K562 (cell line): ENCODE data around the gene WFIKKN1. TPM values are rescaled to one million over a fixed set of nuclear protein-coding genes. Genes with fewer than 3 reads are reported as not detected.

Experiments
- CAMTA2 ChIP-seq: fragments of 250-450 bp; sonication (Bioruptor Pico); conservative IDR thresholded peaks from 2 replicates; pipeline ENCODE4 v1.5.1; 2022
- CBX1 ChIP-seq: sonication (generic); IDR thresholded peaks from 2 replicates; pipeline ENCODE4 v1.6.1; 2016; ENCODE audit warnings: antibody characterized with exemption, low read depth, mild to moderate bottlenecking
- COPS2 ChIP-seq: fragments of 450-650 bp; conservative IDR thresholded peaks from 2 replicates; pipeline ENCODE4 v1.6.1; 2016; ENCODE audit warnings: mild to moderate bottlenecking, moderate library complexity
- E2F3 ChIP-seq: fragments of 250-450 bp; sonication (Bioruptor Pico); IDR thresholded peaks from 2 replicates; pipeline ENCODE4 v1.4.0; 2020; ENCODE audit warnings: mild to moderate bottlenecking
- L3MBTL2 ChIP-seq: fragments of 450-650 bp; IDR thresholded peaks from 2 replicates; pipeline ENCODE4 v1.6.1; 2016; ENCODE audit warnings: mild to moderate bottlenecking, moderate library complexity
- LEF1 ChIP-seq: fragments of 450-650 bp; IDR thresholded peaks from 2 replicates; pipeline ENCODE4 v1.6.1; 2016; ENCODE audit warnings: mild to moderate bottlenecking
- NCOA4 ChIP-seq: fragments of 450-650 bp; IDR thresholded peaks from 2 replicates; pipeline ENCODE4 v1.6.1; 2018; ENCODE audit warnings: mild to moderate bottlenecking; ENCODE audit not compliant: partially characterized antibody
- NFE2 ChIP-seq: IDR thresholded peaks from 2 replicates; pipeline ENCODE4 v1.6.1; 2014; ENCODE audit warnings: antibody characterized with exemption, low read depth
- NONO ChIP-seq, 2 experiments: fragments of 200-400 bp in 1 of 2; fragments of 450-650 bp in 1 of 2; formaldehyde crosslinking in 1 of 2; IDR thresholded peaks; 2 replicates each; pipeline ENCODE4 v1.6.1; 2017; ENCODE audit warnings: low read depth in 2 of 2, mild to moderate bottlenecking in 2 of 2, moderate library complexity in 2 of 2, low read length in 1 of 2
- NR1H2 ChIP-seq: sonication (generic); formaldehyde crosslinking; IDR thresholded peaks from 2 replicates; pipeline ENCODE4 v1.4.0; 2020; ENCODE audit warnings: mild to moderate bottlenecking, missing genetic modification reagents
- NRF1 ChIP-seq, 2 experiments: fragments of 450-650 bp; IDR thresholded peaks in 1 of 2; conservative IDR thresholded peaks in 1 of 2; 2 replicates each; pipeline ENCODE4 v1.6.1; 2014; ENCODE audit warnings: mild to moderate bottlenecking in 2 of 2
- OTX1 ChIP-seq: fragments of 450-650 bp; formaldehyde crosslinking; IDR thresholded peaks from 2 replicates; pipeline ENCODE4 v1.4.0; 2022; ENCODE audit warnings: mild to moderate bottlenecking
- RBM22 ChIP-seq: fragments of 200-400 bp; formaldehyde crosslinking; IDR thresholded peaks from 2 replicates; pipeline ENCODE4 v1.6.1; 2018; ENCODE audit warnings: low read length, low read depth; ENCODE audit not compliant: poor library complexity, severe bottlenecking
- SMARCA4 ChIP-seq: fragments of 450-650 bp; IDR thresholded peaks from 2 replicates; pipeline ENCODE4 v1.6.1; 2016
- SNRNP70 ChIP-seq: fragments of 200-400 bp; formaldehyde crosslinking; optimal IDR thresholded peaks from 2 replicates; pipeline ENCODE3; 2017; ENCODE audit warnings: low read depth, low read length
- TFAP4 ChIP-seq: sonication (generic); formaldehyde crosslinking; IDR thresholded peaks from 2 replicates; pipeline ENCODE4 v1.8.0; 2022; ENCODE audit warnings: missing genetic modification reagents, mild to moderate bottlenecking, moderate library complexity, borderline replicate concordance
- THAP7 ChIP-seq: fragments of 250-450 bp; sonication (Bioruptor Pico); IDR thresholded peaks from 2 replicates; pipeline ENCODE4 v1.5.0; 2021
- XRCC5 ChIP-seq: fragments of 200-400 bp; formaldehyde crosslinking; IDR thresholded peaks from 2 replicates; pipeline ENCODE4 v1.6.1; 2017; ENCODE audit warnings: low read depth, mild to moderate bottlenecking, low read length
- ZBTB17 ChIP-seq: fragments of 450-650 bp; formaldehyde crosslinking; IDR thresholded peaks from 2 replicates; pipeline ENCODE4 v1.4.0; 2020; ENCODE audit warnings: mild to moderate bottlenecking
- ZBTB7A ChIP-seq: IDR thresholded peaks from 2 replicates; pipeline ENCODE4 v1.6.1; 2011; ENCODE audit warnings: low read depth, mild to moderate bottlenecking, low read length, moderate library complexity, borderline replicate concordance; ENCODE audit not compliant: control insufficient read depth
- ZC3H11A ChIP-seq: IDR thresholded peaks from 2 replicates; pipeline ENCODE4 v1.6.1; 2012; ENCODE audit warnings: low read depth, low read length, improper control_type of control experiment
- ZFP36 ChIP-seq: fragments of 150-350 bp; IDR thresholded peaks from 2 replicates; pipeline ENCODE4 v1.6.1; 2018; ENCODE audit warnings: low read length, low read depth; ENCODE audit not compliant: partially characterized antibody
- ZFPM2 ChIP-seq: fragments of 250-450 bp; sonication (Bioruptor Pico); IDR thresholded peaks from 2 replicates; pipeline ENCODE4 v1.5.1; 2022; ENCODE audit warnings: mild to moderate bottlenecking
- ZNF124 ChIP-seq: sonication (generic); formaldehyde crosslinking; IDR thresholded peaks from 2 replicates; pipeline ENCODE4 v1.8.1; 2022; ENCODE audit warnings: missing genetic modification reagents
- polyA plus RNA-seq, 8 experiments: library from polyadenylated mRNA; depleted of rRNA in 4 of 8; stranded (reverse) in 5 of 8; unstranded in 3 of 8; fragments of >200 nt; fragmentation: Nextera tagmentation in 2 of 8; fragmentation: Illumina TruSeq in 1 of 8; extraction: Ambion mirVana in 2 of 8; extraction: Trizol in 1 of 8; gene quantifications; 2 replicates each; pipeline versions ENCODE4 v1.2.1 to v1.2.3, GENCODE V29; 2011 to 2014; ENCODE audit warnings: inconsistent platforms in 1 of 8, missing spikeins in 1 of 8
- total RNA-seq, 7 experiments: library from RNA; depleted of rRNA in 6 of 7; stranded (reverse); fragments of >200 nt in 6 of 7; fragmentation: Illumina TruSeq in 2 of 7; extraction: Trizol in 2 of 7; gene quantifications; 2 replicates each; pipeline versions ENCODE4 v1.2.1 to v1.2.3, GENCODE V29; 2011 to 2021; ENCODE audit warnings: low replicate concordance in 1 of 7
- TF ChIP-seq, protein P1 (sequence below): fragments of 150-350 bp; conservative IDR thresholded peaks from 2 replicates; pipeline ENCODE4 v1.6.1; 2014; ENCODE audit warnings: low read length
- TF ChIP-seq, protein P2 (sequence below): sonication (generic); formaldehyde crosslinking; IDR thresholded peaks from 2 replicates; pipeline ENCODE4 v1.9.0; 2022; ENCODE audit warnings: mild to moderate bottlenecking, missing genetic modification reagents

WFIKKN1 gene
- total and polyA plus RNA-seq, 9 of the 15 experiments (the other 6 are each of a cell fraction or from before 2014, with no cell fraction given) = 0.14 to 1.1 (median 0.50) TPM; not detected in 4

DNA sequence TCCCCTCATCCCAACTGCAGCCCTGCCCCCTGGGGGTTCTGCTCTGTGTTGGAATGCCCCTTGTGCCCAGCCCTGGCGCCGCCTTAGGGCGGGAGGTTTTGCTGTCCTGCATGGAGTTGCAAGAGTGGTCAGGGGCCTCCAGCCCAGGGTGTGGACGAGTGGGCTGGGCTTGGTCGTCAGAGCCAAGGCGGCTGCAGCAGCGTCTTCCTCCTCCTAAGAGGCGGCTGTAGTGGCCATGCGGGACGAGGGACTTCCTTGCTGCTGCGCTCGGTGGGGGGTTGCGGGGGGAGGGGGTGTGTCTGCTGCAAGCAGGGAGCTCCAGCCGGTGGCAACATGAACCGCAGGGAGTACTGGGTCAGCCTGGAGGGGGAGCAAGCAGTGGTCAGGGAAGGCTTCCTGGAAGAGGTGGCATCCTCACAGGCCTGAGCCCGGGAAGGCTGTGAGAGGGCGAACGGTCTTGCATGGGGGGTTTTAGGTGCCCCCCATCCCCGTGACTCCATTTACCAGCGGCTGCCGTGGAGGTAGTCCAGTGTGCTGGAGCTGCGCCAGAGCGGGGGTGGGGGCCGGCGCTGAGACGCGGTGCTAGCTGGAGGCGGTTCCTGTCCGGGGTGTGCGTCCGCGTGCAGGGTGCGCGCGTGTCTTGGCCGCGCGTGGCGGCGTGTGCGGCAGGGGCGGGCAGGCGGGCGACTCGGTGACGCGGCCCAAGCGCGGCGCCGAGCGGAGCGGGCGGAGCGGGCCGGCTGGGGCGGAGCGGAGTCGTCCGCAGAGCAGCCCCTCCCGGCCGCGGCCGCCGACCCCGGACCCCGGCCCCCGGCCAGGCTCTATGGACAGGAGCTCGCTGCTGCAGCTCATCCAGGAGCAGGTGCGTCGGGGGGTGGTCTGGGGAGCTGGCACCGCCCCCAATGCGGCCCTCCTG lies 44.4 kb downstream of the WFIKKN1 start, which contains the start of gene RHBDL1 (continued):
- TF ChIP-seq, protein P1, sequence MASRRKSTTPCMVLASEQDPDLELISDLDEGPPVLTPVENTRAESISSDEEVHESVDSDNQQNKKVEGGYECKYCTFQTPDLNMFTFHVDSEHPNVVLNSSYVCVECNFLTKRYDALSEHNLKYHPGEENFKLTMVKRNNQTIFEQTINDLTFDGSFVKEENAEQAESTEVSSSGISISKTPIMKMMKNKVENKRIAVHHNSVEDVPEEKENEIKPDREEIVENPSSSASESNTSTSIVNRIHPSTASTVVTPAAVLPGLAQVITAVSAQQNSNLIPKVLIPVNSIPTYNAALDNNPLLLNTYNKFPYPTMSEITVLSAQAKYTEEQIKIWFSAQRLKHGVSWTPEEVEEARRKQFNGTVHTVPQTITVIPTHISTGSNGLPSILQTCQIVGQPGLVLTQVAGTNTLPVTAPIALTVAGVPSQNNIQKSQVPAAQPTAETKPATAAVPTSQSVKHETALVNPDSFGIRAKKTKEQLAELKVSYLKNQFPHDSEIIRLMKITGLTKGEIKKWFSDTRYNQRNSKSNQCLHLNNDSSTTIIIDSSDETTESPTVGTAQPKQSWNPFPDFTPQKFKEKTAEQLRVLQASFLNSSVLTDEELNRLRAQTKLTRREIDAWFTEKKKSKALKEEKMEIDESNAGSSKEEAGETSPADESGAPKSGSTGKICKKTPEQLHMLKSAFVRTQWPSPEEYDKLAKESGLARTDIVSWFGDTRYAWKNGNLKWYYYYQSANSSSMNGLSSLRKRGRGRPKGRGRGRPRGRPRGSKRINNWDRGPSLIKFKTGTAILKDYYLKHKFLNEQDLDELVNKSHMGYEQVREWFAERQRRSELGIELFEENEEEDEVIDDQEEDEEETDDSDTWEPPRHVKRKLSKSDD = no peak
- TF ChIP-seq L3MBTL2 (peak; percentile 42; the same call in 1 of the 2 replicates), NRF1 (conservative IDR thresholded peaks at IDR 0.05 in 1 of 2, IDR thresholded peaks at IDR 0.05 in 1 of 2) (peak; percentile 45 to 53), COPS2 (no peak), ZBTB17 (0 out of 2 replicates have a peak, but pooled peaks have one; percentile 53), ZFP36 (peak; percentile 100), CBX1 (peak; percentile 89; the same call in 1 of the 2 replicates), THAP7 (CRISPR knock-in tag) (peak; percentile 44; the same call in 1 of the 2 replicates), NONO (IDR thresholded peaks at IDR 0.05; ENCODE audit: low read depth in 2 of 2, low read length in 1 of 2) (no peak), NFE2 (0 out of 2 replicates have a peak, but pooled peaks have one; percentile 4), NR1H2 (CRISPR knock-in tag) (no peak), XRCC5 (peak; percentile 55; the same call in 1 of the 2 replicates), ZBTB7A (peak; percentile 89), E2F3 (CRISPR knock-in tag) (no peak), SMARCA4 (no peak), TFAP4 (CRISPR knock-in tag) (peak; percentile 88), OTX1 (CRISPR knock-in tag) (peak; percentile 73; the same call in 1 of the 2 replicates), SNRNP70 (no peak), RBM22 (peak; percentile 77), LEF1 (peak; percentile 47), ZC3H11A (no peak), ZNF124 (CRISPR knock-in tag) (no peak), NCOA4 (no peak), CAMTA2 (CRISPR knock-in tag) (no peak), ZFPM2 (no peak)
- TF ChIP-seq, protein P2, sequence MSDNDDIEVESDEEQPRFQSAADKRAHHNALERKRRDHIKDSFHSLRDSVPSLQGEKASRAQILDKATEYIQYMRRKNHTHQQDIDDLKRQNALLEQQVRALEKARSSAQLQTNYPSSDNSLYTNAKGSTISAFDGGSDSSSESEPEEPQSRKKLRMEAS = peak; percentile 70
